HG03135 (cell line): Measurements from ENCODE around the gene CRACR2A.

Experiments
- ATAC-seq: cut with Tn5 transposase; IDR thresholded peaks from one replicate; pipeline ENCODE4 v1.9.1; 2021; ENCODE audit warnings: mild to moderate bottlenecking, moderate library complexity; ENCODE audit not compliant: unreplicated experiment

The CRACR2A gene

DNA sequence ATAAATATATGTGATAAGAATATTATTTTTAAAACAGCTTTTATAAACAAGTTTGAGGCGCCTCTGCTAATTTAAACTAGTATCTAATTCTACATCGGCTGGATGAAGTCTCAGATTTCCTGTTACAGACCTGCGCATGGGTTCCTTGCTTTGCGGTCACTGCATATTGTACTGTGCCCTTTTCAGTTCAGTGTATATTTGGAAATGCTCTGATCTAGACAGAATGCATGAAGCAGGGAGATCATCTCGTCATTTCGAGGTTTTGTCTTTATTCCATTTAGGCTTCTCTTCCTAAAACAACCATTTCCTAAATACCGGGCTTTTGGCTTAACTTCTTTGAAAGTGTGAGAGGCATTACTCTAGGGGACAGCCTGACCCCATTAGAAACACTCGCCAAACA is 25.6 kb downstream of the CRACR2A start:
- ATAC-seq, result no peak

DNA sequence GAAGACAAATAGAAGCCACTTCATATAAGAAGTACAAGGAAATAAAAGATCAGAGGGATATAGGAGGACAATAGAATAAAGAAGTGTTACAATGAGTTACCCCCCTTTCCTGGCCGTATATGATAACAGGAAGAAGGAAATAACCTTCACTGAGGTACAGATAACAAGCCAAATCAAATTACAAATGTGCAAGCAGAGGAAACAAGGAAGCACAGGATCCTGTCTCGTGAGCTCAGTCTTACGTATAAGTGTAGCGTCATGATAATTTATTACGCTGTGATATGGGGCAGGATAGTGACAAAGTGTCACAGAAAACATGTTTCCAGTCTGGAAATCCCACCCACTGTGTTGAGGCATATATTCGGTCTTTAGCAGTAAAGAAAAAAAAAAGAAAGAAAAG is 26.5 kb downstream of the CRACR2A start:
- no peak for ATAC-seq

DNA sequence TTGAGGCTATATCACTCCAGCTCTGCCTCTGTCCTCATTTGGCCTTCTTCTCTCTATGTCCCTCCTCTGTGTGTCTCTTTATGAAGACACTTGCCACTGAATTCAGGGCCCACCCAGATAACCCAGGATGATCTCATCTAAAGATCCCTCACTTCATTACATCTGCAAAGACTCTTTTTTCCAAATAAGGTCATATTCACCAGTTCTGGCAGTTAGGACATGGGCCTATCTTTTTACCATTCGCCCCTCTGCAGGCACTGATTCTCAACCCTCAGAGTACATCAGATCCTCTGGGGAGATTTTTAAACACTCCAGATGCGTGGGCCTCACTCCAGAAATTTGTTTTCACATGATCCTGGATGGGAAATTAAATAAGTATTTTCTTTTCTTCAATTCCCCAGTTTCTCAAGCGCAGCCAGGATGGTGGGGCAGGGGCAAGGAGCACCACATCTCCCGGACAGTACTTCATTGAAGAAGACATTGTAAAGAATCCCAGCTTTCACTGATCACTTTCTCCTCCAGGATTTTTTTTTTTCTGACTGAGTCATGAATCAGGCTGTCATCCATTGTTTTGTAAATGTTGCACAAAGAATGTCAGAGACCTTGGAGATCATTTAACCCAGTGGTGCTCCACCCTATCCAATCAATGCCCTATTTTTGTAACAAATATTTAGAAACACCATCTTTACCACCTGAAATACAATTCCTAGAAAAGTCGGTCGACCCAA is 27.4 kb downstream of the CRACR2A start:
- ATAC-seq, result no peak

DNA sequence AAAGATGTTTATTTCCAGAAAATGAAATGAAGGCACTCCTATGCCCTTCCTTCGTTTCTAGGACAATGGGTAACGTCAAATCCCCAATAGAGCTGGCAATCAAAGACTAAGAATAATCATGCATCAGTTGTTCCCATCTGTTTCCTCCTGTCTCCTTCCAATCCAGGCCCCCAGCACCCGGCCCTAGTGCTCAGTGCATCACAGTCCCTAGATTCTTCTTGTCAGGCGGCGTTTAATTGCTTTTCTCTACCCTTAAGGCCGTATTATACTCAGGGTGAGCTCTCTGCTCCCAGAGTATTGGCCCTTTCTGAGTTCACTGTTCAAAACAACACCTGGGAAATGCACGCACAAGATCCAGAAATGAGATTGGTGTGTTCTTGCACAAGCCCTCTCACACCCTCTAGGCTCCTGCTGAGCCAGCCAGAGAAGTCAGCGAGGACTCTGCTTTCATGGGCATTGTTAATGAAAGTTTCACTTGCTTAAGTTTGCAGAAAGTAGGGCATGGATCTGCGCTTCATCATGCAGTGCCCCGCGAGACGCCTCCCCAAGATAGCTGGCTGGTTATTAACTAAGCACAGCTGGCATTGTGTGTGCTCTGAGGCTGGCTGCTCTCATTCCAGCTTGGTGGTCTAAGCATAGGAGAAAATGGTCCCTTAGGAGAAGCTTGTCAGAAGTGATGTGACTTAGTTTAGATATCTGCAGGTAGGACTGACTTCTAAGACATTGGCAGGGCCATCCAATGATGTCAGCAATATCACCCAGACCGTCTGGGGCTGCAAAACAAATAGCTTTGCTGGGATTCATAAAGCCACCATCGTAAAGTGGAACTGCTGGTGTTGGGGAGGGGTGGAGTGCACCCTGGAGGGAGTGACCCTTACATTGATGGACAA is 28.7 kb downstream of the CRACR2A start:
- ATAC-seq, result no peak

DNA sequence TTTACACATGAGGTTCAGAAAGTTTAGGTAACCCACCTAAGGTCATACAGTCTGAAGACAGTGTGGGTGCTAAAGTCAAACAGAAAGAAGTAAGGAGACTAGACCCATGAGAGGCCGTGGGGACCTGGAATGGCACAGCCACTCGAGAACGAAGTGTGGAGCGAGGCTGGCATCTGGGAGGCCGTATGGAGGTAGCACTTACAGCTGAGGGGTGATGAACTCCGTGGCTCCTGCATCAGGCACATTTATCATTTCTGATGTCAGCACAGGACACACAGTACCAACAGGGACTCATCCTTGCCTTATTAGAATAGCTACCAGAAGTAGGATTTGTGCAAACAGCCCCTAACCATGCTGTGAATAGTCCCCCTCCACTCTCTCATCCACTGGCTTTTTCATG is 30.5 kb downstream of the CRACR2A start:
- ATAC-seq, result no peak

DNA sequence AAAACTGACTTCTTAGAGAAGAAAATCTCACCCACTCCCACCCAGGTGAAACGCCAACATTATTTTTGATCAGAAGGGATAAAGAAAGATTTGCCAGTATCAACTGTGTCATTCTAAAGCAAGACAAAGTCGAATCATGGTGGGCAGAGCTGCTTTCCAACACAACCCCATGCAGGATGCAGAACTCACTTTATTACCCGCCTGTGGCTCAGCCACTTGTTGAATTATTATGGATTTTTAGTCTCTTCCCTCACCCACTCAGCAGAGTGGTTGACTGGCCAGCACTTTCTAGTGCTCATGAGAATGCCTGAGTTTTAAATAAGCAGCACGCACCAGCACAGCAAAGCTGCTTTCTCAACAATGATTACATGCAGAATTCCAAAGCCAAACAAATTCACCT is 32.1 kb downstream of the CRACR2A start:
- no peak for ATAC-seq

DNA sequence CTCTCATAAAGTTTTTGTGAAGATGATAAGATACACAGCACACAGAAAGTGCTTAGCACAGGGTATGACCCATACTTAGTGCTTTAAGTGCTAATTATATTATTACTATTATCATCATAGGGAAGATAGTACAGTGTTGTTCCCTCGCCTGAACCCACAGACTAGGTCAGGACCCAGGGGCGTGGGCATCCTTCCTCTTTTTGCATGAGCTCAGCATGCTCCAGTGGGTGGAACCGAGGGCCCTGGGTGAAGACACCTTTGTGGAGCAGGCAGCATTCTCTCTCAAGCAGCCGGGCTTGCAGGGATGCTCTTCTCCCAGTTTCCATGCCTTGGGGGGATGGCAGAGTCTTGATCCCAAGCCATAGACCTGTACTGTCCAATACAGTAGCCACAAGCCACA is 34.8 kb downstream of the CRACR2A start:
- no peak for ATAC-seq

DNA sequence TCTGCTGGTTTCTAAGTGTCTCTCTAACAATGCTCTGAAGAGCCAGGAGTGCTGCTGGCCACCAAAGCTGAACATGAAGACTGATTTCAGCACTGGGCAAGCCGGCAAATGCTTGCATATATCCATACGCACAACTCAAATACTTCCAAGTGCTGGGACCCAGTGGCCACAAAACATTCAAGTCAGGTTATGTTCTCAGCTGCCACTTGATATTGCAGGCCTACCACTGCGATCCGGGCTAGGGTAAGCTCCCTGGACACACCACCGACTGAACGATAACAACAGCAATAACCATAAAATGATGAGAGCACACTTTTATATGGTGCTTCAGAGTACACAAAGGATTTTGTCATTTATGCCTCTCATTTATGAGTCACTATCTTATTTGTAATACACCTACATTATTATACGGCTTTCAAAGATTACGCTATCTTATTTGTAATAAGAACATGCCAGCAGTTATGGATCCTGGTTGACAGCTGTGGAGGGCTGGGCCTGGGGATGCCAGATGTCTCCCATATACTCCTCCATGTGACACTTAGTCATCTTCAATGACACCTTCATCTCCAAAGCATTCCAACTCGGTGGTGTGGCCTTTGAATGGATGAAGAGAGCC is 35.5 kb downstream of the CRACR2A start:
- ATAC-seq, result no peak

DNA sequence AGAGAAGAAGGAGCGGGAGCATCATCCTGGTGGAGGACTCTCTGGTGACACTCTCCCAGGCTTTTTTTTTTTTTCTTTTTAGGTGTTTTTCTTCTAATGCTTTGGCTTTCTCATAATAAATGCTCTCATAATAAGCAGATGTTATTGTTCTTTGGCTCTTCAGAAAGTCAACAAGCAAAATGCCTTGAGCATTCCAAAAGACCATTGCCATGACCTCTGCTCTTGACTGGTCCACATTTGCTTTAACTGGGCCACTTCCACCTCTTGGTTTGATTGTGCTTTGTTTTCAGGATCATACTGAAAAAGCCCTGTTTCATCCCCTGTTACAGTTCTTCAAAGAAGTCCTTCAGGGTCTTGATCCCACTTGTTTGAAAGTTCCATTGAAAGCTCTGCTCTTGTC is 36.9 kb downstream of the CRACR2A start:
- no peak for ATAC-seq

DNA sequence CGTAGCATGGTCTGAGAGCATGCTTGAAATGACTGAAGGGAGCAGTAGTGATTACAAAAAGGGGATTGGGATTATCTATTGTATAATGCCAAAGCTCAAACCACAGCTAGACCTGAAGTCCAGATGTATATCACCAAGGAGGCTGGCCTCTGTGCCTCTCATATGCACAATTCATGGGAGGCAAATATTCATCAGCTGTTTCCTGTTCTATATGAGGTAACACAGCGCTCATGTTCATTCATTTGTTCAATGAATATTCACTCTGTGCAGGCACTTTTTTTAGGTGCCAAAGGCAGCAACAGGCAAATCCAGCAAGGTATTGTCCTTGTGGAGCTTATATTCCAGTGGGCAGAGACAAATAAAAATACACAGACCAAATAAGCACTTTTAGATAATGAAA is 39.0 kb downstream of the CRACR2A start:
- no peak for ATAC-seq

DNA sequence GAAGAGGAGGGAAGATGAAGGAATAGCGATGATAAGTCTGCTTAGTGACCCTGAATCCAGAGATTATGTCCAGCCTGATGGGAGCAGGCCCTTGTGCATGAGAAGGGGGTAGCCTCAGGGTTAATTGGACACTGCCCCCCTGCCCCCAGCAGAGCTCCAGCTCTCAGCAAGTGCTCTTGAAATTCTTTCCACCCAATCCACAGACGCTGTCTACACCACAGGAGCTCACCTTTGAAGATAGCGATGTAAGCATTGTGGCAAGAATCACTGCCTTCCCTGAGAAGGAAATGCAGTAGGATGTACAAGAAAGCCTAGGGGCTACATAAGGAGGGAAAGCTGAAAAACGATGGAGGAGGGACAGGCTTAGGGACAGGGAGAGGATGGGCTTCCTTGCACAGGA is 39.4 kb downstream of the CRACR2A start:
- ATAC-seq, result no peak

DNA sequence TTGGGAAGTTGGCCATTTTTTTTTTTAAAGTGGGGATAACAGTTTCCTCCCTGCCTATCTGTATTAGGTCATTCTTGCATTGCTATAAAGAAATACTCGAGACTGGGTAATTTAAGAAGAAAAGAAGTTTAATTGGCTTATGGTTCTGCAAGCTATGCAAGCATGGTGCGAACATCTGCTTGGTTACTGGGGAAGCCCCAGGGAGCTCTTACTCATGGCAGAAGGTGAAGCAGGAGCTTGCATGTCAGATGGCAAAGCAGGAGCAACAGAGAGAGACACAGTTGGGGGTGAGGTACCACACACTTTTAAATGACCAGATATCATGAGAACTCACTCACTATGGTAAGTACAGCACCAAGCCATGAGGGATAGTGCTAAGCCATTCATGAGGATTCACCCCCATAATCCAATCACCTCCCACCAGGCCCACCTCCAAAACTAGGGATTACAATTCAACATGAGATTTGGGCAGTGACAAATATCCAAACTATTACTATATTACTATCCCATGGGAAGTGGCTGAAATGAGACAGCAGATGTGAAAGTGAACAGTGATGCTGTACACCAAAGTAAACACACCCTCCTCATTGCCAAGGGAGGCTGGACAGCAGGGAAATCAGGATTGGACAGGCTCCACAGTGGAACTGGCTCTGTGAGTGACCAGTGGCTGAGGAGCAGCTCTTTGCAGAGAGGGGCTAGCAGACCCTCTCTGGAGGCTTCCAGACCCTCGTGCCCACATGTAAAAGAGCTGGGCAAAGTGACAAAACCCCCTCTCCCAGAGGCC is 40.5 kb downstream of the CRACR2A start:
- no peak for ATAC-seq

DNA sequence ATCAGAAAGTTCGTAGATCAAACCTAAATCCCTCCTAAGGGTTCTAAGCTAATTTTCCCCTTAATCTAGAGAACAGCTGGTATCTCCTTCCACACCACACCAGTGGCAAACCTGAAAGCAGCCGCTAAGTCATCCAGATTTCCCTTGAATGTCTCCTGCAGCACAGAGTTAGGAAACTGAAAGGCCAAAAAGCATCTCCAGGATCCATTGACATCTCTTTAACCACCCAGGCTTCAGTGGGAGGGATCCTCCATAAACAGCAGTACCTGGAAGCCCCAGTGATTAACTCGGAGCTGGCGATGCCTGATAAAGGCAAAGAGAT is 47.6 kb downstream of the CRACR2A start:
- ATAC-seq, result no peak

DNA sequence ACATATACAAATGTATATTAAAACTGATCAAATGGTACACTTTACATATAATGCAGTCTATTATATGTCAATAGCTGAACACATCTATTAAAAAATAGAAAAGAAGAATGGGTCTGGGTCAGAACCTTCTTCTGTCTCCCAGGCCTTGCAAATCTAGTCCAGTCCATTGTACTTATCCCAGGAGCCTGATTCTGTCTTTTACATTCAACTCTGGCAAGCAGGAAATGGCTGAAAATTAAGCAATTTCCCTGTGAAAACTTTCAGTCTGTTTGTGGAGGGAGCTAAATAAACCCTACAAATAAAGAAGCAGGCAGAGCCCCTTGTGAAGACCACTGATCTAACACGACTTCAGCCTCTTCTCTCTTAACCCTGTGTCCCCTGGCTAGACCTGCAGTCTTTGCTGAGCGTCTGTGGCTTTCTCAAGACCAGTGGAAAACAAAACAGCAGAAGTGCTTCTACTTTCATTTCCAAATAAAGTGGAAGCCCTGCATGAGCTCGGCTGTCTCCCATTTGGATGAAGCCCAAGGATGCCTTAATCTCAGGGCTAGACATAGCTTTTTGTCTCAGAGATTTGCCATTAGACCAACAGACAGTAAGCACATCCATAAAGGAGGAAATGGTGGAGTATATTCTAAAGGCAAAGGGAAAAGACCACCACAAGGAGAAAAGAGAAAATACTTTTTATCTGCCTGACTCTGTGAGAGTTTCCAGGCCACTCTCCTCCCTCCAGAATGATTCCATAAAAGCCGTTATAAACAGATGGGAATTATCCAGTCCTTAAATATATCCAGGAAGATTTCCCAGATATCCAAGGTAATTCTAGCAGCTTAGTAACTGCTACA is 48.2 kb downstream of the CRACR2A start:
- ATAC-seq, result no peak

DNA sequence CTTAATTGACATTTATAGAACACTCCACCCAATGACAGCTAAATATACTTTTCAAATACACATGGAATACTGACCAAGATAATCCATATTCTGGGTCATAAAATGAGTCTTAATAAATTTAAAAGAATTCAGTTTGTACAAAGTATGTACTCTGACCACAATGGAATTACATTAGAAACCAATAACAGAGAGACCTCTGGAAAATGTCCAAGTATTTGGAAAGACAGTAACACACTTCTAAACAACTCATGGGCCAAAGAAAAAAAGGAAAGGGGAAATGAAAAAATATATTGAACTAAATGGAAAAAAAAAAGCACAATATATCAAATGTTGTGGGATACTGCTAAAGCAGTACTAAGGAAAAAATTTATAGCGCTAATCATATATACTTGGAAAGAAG is 52.0 kb downstream of the CRACR2A start:
- no peak for ATAC-seq

DNA sequence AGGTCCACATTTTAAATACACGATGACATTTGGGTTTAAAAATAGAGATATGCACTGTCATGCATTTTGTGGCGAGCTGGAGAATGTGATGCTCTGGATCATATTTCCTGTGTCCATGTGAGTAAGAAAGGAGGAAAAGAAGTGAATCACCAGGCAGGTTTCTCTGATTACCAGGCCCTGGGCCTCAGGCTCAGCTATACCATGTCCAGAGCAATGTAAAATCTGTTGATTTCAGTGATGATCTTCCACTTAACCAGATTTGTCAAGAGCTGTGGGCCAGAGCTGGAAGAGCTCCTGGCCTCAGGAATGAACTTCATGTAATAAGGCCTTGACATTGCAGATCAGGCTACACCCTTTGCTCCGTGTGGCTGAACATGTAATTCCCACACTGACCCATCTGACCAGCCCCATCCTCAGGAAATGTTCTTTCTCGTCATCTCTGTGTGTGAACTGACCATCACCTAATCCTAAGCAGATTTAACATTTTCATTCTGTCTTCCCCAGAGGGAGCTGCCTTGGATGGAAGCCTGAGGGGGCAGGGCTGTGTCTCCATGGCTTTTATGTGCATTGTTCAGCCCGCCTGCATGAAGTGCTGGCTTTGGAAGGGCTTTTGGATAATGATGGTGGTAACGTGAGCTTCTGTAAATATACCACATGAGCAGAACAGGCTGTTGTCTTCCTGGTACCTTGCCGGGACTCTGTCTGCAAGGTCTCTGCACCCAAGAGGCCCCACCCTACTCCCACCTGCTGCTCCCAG is 54.5 kb downstream of the CRACR2A start:
- ATAC-seq, result no peak

DNA sequence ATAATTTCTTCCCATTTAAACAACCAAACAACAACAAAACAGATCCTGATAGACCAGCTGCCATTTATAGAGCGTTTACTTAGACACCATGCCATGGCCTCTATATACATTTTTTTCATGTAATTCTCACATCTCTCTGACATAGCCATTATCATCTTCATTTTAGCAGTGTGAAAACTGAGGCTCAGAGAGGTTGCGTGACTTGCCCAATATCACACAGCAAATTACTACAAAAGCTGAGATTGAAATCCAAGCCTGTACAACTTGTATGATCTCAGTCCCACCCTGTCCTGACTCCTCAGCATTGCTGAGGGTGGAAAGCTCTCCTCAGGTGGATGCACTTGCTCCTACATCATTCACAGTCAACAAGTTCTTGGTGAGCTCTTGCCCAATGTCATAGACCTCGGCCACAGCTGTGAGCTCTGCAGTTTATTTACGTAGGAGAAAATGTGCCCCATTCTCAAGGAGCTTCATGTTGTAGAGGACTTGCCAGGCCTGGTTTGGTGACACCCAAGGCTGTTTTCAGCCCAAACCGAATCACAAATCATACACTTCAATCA is 55.5 kb downstream of the CRACR2A start:
- no peak for ATAC-seq

DNA sequence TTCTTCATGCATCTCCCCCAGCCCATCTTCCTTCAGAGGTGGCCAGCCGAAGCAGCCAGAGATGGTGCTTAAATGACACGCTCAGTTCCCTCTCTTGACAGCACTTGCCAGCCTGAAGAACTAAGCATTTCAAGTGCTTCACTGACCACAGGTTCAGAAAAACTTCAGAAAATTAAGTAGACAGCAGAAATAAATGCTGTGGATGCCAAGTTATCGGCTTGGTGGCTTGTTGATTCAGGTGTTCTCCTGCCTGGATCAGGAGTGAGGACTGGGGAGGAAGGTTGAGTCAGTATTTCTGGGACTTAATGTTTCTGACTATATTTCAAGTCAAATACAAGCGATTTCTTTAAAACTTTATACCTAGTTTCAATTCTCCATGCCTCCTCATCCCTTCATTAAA is 58.2 kb downstream of the CRACR2A start:
- ATAC-seq, result no peak

DNA sequence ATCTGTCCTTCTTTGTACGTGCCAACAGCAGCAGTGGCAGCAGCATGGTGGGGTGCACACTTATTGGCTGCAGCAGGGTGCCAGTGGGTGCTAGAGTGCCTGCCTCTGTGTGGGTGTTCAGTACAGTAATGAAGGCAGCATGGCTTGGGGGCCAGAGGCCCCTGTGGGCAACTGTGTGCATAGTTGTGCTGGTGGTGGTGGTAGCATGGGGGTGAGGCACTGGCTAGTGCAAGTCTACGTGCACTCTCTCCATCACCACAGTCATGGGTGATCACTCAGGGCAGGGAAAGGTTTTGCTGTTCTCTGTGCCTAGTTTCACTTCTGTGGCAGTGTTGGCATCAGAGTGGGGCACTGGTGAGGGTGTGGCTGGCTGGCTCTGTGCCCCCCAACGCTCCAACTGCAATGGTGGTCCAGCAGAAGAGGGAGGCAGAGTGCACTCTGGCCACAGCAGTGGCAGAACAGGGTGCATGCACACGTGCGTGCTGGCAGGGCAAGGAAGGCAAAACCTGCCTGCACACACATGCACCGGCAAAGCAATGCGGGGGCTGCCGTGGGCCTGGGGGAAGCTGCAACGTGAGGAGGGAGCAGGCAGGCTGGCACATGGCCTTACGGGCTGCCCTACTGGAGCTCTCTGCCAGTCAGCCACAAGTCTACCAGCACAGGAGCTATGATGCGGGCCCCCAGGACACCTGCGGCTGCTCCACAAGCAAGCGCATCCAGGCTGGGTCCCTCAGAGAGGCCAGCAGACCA is 60.1 kb downstream of the CRACR2A start:
- ATAC-seq, result no peak
